Smooth muscle cell (in vitro differentiated cells): ENCODE data around the gene ULK4. TPM values are rescaled to one million over a fixed set of nuclear protein-coding genes. Genes with fewer than 3 reads are reported as not detected.
A peak's percentile ranks its signal among the peaks of the same experiment; 100 is the strongest.

Experiments used
- DNase-seq: peaks from one replicate; lab custom pipeline; 2025; ENCODE audit not compliant: unreplicated experiment; lab: John Stamatoyannopoulos, UW
- H2AFZ ChIP-seq: fragments of 200-600 bp; sonication (generic); 2 replicates; pipeline ENCODE4 v1.6.0; 2016; ENCODE audit warnings: antibody characterized with exemption, low read depth, mild to moderate bottlenecking
- H3F3A ChIP-seq: fragments of 200-600 bp; sonication (generic); 2 replicates; pipeline ENCODE4 v1.6.0; 2017; ENCODE audit warnings: antibody characterized with exemption, low read depth
- H3K27ac ChIP-seq: fragments of 200-600 bp; sonication (generic); 2 replicates; pipeline ENCODE4 v1.5.1; 2016; ENCODE audit warnings: low read depth, mild to moderate bottlenecking
- H3K27me3 ChIP-seq: fragments of 200-600 bp; sonication (generic); 2 replicates; pipeline ENCODE4 v1.6.1; 2016; ENCODE audit warnings: low read depth, mild to moderate bottlenecking
- H3K36me3 ChIP-seq: fragments of 200-600 bp; sonication (generic); 2 replicates; pipeline ENCODE4 v1.5.1; 2016; ENCODE audit warnings: low read depth
- H3K4me1 ChIP-seq: fragments of 200-600 bp; sonication (generic); 2 replicates; pipeline ENCODE4 v1.5.1; 2016; ENCODE audit warnings: low read depth
- H3K4me2 ChIP-seq: fragments of 200-600 bp; sonication (generic); 2 replicates; pipeline ENCODE4 v1.6.0; 2016; ENCODE audit warnings: mild to moderate bottlenecking
- H3K4me3 ChIP-seq: fragments of 200-600 bp; sonication (generic); 2 replicates; pipeline ENCODE4 v1.5.1; 2016; ENCODE audit warnings: mild to moderate bottlenecking
- H3K79me2 ChIP-seq: fragments of 200-600 bp; sonication (generic); 2 replicates; pipeline ENCODE4 v1.6.0; 2016; ENCODE audit warnings: low read depth, mild to moderate bottlenecking
- H3K9ac ChIP-seq: fragments of 200-600 bp; sonication (generic); 2 replicates; pipeline ENCODE4 v1.6.0; 2016; ENCODE audit warnings: low read depth
- H3K9me3 ChIP-seq: fragments of 200-600 bp; sonication (generic); replicated peaks from 2 replicates; pipeline ENCODE4 v1.5.1; 2016; ENCODE audit warnings: low read depth
- H4K20me1 ChIP-seq: fragments of 200-600 bp; sonication (generic); 2 replicates; pipeline ENCODE4 v1.6.0; 2016; ENCODE audit warnings: low read depth
- WGBS: methylation state at CpG from one replicate; pipeline ENCODE4 v1.1.7; 2016; ENCODE audit warnings: low lambda C conversion rate; 5-methylcytosine and 5-hydroxymethylcytosine counted together
- polyA plus RNA-seq: library from polyadenylated mRNA; unstranded; fragments of >200 nt; fragmentation: Nextera tagmentation; extraction: Ambion mirVana; gene quantifications from 2 replicates; pipeline ENCODE4 v1.2.1, GENCODE V29; 2016
- total RNA-seq: library from RNA; depleted of rRNA; stranded (reverse); fragments of >200 nt; gene quantifications from 2 replicates; pipeline ENCODE4 v1.2.3, GENCODE V29; 2014
- TF ChIP-seq, protein P1 (sequence below): fragments of 200-600 bp; sonication (generic); IDR thresholded peaks from 2 replicates; pipeline ENCODE4 v1.5.1; 2017; ENCODE audit warnings: borderline replicate concordance, mild to moderate bottlenecking, antibody characterized with exemption; ENCODE audit not compliant: insufficient read depth, poor library complexity, severe bottlenecking

Gene ULK4
- total and polyA plus RNA-seq, 2 experiments from 2014 or later = 4.3 to 14.2 TPM

DNA sequence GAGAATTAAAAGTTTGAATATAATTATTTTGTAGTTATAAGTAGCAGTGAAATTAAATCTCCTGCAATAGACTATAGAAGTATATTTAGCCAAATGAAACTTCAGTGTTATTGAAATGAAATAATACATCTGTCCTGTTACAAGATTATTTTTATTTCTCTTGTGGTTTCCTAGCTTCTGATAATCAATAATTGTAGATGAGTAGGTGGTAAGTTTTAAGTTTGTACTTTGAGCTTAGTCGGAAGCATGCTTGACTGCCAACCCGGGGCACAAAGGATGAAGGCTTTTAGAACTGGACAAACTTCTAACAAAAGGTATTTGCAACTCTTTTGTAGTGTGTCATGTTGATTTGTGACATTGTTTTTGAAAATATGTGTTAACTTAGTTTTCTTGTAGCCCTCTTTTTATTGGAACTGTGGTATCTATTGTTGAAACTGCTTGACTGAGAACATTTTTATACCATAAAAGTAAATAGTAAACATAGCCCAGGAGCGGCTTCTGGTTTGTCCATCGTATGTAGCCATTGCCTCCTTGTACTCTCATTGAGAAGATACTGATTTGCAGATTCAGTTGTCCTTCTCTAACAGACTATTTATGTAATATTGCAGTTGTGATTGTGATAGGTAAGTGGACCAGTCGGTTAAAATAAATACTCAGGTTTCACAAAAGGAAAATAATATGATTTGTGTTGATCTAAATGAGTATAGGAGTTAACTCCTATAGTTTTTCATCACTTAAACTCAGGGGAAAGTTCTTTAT, 759.6 kb downstream of the ULK4 start:
- H2AFZ ChIP-seq = no peak overlapping the region
- H3K36me3 ChIP-seq = no peaks in the 10 kb centered on the region
- no peaks in the 10 kb centered on the region for H3F3A ChIP-seq
- no peaks in the 10 kb centered on the region for H3K9me3 ChIP-seq
- peaks cover 68% of the 10 kb centered on the region for H3K4me1 ChIP-seq
- peak overlapping the region; percentile 97 for H3K9ac ChIP-seq
- peak overlapping the region; percentile 84 for H3K4me2 ChIP-seq
- WGBS = 4% methylated on average over 5 of the region's 5 CpGs
- peaks cover 84% of the 10 kb centered on the region for H3K79me2 ChIP-seq
- H3K27ac ChIP-seq = peak overlapping the region; percentile 96
- H3K4me3 ChIP-seq = peak overlapping the region; percentile 99
- H4K20me1 ChIP-seq = peaks cover 74% of the 10 kb centered on the region
- TF ChIP-seq, protein P1, sequence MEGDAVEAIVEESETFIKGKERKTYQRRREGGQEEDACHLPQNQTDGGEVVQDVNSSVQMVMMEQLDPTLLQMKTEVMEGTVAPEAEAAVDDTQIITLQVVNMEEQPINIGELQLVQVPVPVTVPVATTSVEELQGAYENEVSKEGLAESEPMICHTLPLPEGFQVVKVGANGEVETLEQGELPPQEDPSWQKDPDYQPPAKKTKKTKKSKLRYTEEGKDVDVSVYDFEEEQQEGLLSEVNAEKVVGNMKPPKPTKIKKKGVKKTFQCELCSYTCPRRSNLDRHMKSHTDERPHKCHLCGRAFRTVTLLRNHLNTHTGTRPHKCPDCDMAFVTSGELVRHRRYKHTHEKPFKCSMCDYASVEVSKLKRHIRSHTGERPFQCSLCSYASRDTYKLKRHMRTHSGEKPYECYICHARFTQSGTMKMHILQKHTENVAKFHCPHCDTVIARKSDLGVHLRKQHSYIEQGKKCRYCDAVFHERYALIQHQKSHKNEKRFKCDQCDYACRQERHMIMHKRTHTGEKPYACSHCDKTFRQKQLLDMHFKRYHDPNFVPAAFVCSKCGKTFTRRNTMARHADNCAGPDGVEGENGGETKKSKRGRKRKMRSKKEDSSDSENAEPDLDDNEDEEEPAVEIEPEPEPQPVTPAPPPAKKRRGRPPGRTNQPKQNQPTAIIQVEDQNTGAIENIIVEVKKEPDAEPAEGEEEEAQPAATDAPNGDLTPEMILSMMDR = no peak
- no peaks in the 10 kb centered on the region for H3K27me3 ChIP-seq
- no peak for DNase-seq

DNA sequence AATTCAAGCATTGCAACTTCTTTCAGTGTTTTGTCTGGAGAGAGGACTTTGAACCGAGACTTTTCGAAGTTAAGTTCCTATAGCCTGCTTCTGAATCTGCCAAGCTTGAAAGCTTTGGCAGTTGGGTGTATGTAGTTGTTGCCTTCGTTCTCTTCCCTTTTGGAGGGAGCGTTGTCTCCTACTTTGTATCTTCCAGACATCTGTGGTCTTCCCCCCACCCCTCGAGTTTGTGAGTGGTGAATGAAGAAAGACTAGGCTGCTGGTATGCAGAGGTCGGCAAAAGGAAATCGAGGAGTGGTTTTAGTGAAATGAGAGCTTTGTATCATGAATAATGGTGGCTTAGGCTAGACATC, 761.3 kb downstream of the ULK4 start:
- no peaks in the 10 kb centered on the region for H3K27me3 ChIP-seq
- H3K36me3 ChIP-seq = no peaks in the 10 kb centered on the region
- TF ChIP-seq, protein P1 = no peak
- H2AFZ ChIP-seq = no peak overlapping the region
- peak overlapping the region; percentile 96 for H3K27ac ChIP-seq
- peaks cover 68% of the 10 kb centered on the region for H3K79me2 ChIP-seq
- no peak for DNase-seq
- H3K9me3 ChIP-seq = no peaks in the 10 kb centered on the region
- WGBS = under 1% methylated on average over 7 of the region's 7 CpGs
- H3K4me1 ChIP-seq = peaks cover 51% of the 10 kb centered on the region
- H3F3A ChIP-seq = no peaks in the 10 kb centered on the region
- peaks cover 58% of the 10 kb centered on the region for H4K20me1 ChIP-seq
- H3K9ac ChIP-seq = peak overlapping the region; percentile 97
- peak overlapping the region; percentile 99 for H3K4me3 ChIP-seq
- H3K4me2 ChIP-seq = peak overlapping the region; percentile 84

DNA sequence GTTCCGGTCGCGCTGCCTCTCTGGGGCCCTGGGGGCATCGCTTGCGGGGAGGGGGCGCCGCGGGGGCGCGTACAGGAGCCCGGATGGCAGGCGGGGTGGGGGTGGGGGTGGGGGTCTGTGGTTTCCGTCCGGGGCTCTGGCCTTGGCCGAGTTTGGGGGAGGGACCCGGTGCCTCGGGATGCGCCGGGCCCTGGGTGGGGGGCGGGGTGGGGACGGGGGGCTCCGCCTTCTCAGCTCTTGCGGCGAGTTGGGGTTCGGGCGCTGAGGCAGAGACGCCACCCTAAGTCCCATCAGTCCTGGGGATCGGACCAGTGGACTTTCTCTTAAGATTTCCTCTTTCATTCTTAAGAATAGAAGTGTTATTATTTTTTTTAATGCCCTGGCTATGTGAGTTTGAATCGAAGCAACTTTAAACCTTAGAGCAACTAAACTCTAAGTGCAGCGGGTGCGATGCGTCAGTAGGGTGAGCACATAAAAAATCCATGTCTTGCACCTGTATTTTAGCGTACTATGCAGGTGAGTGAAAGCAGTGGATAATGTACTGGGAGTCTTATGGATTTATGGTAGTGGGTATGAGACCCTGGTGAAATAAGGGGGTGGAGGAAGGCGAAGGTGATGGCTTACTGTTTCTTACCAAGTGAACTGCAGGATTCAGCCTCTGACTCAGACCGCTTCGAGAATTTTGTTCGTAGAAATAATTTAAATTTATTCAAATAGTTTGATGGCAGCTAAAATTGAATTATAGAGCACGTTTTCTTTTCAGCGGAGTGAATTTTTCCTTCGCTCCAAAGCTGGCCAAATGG, 761.8 kb downstream of the ULK4 start:
- Histone ChIP-seq H3K9ac (peak overlapping the region; percentile 97), H3K4me3 (peak overlapping the region; percentile 99), H3K9me3 (no peaks in the 10 kb centered on the region), H2AFZ (no peak overlapping the region), H3F3A (no peaks in the 10 kb centered on the region), H3K27ac (peak overlapping the region; percentile 96), H4K20me1 (peaks cover 52% of the 10 kb centered on the region), H3K79me2 (peaks cover 62% of the 10 kb centered on the region), H3K27me3 (no peaks in the 10 kb centered on the region), H3K4me2 (peak overlapping the region; percentile 84), H3K36me3 (no peaks in the 10 kb centered on the region), H3K4me1 (peaks cover 46% of the 10 kb centered on the region)
- TF ChIP-seq, protein P1 = no peak
- no peak for DNase-seq
- under 1% methylated on average over 30 of the region's 40 CpGs for WGBS
